ENCODE data around the gene MAD2L1. TPM values are rescaled to one million over a fixed set of nuclear protein-coding genes. Genes with fewer than 3 reads are reported as not detected.

The MAD2L1 gene
- total RNA-seq, 1 donor from 2014 or later = 37.4 TPM

DNA sequence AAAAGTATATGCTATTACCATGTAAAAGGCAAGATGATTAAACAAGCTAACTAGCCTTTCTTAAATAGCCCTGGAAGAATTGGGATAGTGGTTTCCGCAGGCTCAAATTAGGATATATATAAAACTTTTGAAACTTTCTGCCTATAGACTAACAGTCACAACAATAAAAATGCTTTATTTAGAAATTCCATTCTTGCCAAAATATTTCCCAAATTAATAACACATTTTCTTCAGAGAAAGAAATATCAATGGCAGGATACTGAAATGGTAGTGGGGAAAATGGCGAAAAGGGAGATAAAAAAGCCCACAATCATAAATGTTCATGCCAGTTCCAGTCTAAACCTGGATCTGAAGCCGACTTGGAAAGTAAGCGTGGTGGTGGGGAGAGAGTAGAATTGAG, 56.0 kb downstream of the MAD2L1 start:
- peaks cover 9% of the 10 kb centered on the region for H3K4me1 Mint-ChIP-seq (ENCODE audit: unreplicated experiment)
- no peak overlapping the region for H3K27ac Mint-ChIP-seq
- no peaks in the 10 kb centered on the region for H3K36me3 Mint-ChIP-seq
- TF ChIP-seq, protein P1, sequence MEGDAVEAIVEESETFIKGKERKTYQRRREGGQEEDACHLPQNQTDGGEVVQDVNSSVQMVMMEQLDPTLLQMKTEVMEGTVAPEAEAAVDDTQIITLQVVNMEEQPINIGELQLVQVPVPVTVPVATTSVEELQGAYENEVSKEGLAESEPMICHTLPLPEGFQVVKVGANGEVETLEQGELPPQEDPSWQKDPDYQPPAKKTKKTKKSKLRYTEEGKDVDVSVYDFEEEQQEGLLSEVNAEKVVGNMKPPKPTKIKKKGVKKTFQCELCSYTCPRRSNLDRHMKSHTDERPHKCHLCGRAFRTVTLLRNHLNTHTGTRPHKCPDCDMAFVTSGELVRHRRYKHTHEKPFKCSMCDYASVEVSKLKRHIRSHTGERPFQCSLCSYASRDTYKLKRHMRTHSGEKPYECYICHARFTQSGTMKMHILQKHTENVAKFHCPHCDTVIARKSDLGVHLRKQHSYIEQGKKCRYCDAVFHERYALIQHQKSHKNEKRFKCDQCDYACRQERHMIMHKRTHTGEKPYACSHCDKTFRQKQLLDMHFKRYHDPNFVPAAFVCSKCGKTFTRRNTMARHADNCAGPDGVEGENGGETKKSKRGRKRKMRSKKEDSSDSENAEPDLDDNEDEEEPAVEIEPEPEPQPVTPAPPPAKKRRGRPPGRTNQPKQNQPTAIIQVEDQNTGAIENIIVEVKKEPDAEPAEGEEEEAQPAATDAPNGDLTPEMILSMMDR (conservative IDR thresholded peaks at IDR 0.05) = no peak
- peaks cover 7% of the 10 kb centered on the region for H3K27me3 Mint-ChIP-seq
- H3K9me3 Mint-ChIP-seq = peaks cover 8% of the 10 kb centered on the region
- no peak overlapping the region for H3K4me3 Mint-ChIP-seq
- DNase-seq (ENCODE audit: extremely low spot score, unreplicated experiment) = no peak

DNA sequence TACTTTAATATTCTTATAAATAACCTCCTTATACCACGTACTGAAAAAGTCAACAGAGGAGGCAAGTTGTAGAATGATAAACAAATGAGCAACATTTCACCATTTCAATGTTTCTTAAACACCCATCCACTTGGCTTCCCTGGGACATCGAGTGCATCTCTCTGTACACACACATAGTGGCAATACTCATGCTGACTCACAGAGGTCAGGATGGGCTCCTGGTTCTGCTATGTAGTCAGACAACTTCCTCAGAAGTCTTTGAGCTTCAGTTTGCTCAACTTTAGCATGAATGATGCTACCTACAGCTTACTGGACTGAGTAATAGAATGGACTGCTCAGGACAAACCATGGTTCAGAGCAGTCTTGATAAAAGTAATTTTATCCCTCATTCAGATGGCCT, 56.9 kb downstream of the MAD2L1 start:
- Mint-ChIP-seq H3K27ac (no peak overlapping the region), H3K27me3 (peaks cover 3% of the 10 kb centered on the region), H3K4me3 (no peak overlapping the region), H3K4me1 (ENCODE audit: unreplicated experiment) (peaks cover 9% of the 10 kb centered on the region), H3K36me3 (peaks cover 4% of the 10 kb centered on the region), H3K9me3 (peaks cover 3% of the 10 kb centered on the region)
- no peak for DNase-seq (ENCODE audit: extremely low spot score, unreplicated experiment)
- TF ChIP-seq, protein P1 (conservative IDR thresholded peaks at IDR 0.05) = no peak

DNA sequence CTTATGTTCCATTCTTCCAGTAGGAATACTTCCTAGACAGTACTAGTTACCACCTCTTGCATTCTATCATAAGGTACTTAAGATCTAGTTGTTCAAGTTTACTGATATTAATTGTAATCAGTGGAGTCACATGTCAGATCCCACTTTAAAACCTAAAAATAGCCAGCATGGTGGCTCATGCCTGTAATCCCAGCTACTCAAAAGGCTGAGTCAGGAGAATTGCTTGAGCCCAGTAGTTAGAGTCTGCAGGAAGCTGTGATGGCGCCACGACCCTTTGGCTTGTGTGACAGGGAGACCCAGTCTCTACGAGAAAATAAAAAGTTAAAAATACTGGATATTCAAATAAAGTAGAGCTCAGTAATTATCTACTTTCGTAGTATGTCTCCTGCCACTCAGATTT, 57.7 kb downstream of the MAD2L1 start:
- Mint-ChIP-seq H3K27me3 (peaks cover 3% of the 10 kb centered on the region), H3K36me3 (peaks cover 5% of the 10 kb centered on the region), H3K4me3 (no peak overlapping the region), H3K27ac (no peak overlapping the region), H3K9me3 (peaks cover 8% of the 10 kb centered on the region), H3K4me1 (ENCODE audit: unreplicated experiment) (peaks cover 9% of the 10 kb centered on the region)
- TF ChIP-seq, protein P1 (conservative IDR thresholded peaks at IDR 0.05) = no peak
- DNase-seq (ENCODE audit: extremely low spot score, unreplicated experiment) = no peak

DNA sequence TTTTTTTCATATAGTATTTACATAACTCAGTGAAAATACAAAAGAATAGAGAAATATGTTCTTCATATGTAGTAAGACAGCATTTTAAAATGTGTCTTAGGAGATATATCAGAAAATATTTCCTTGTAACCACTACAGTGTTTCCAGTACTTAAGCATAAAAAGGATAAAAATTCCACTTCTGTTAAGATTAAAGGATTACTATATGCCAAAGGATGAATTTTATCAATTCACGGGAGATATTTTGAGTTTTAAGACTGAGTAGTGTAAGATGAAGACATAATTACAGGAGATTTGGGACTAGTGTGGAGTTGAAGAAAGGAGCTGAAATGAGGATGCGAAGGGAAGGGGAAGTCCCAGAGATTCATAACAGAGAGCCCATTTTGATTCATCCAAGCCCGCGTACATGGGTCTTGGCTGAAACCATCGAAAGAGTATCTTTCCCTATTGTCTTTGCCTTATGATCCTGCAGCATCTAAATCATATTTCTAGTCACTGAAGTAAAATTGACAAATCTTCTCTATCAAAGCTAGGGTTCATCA, 58.7 kb downstream of the MAD2L1 start:
- H3K27ac Mint-ChIP-seq = no peak overlapping the region
- H3K9me3 Mint-ChIP-seq = peaks cover 8% of the 10 kb centered on the region
- H3K27me3 Mint-ChIP-seq = peaks cover 3% of the 10 kb centered on the region
- H3K4me3 Mint-ChIP-seq = no peak overlapping the region
- peaks cover 5% of the 10 kb centered on the region for H3K36me3 Mint-ChIP-seq
- DNase-seq (ENCODE audit: extremely low spot score, unreplicated experiment) = no peak
- TF ChIP-seq, protein P1 (conservative IDR thresholded peaks at IDR 0.05) = no peak
- H3K4me1 Mint-ChIP-seq (ENCODE audit: unreplicated experiment) = peaks cover 9% of the 10 kb centered on the region

DNA sequence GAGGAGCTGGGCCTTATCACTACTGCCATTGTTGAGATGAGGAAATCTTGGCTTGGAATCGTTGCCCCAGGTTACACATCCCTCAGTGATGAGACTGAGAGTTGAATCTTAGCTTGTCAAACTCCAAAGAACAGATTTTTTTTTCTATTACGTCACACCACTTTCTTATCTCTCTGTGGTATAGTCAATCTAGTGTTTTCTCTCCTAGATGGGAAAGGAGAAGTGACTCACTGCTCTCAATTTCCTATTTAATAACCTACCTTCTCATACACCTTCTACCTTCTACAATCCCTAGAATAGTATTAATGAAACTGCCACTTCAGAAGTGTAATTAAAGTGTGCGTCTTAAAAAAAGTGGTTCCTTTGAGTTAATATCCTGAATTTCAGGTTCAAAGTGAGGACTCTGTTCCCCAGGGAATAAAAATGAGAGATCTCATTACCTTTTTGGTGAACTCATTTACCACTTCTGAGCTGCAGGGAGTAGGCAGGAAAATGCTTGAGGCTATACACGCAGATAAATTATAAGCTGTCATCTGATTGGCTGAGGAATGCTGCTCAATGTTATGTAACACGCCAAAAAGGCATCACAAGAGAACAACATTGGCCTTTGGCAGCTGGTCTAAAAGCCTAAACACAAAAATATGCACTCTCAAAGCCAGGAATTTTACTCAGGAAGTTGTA, 59.3 kb downstream of the MAD2L1 start:
- peaks cover 3% of the 10 kb centered on the region for H3K27me3 Mint-ChIP-seq

More for the DNA sequence above, 59.3 kb downstream of the MAD2L1 start:
- TF ChIP-seq, protein P1 (conservative IDR thresholded peaks at IDR 0.05) = no peak
- DNase-seq (ENCODE audit: extremely low spot score, unreplicated experiment) = no peak
- Mint-ChIP-seq H3K36me3 (peaks cover 5% of the 10 kb centered on the region), H3K4me1 (ENCODE audit: unreplicated experiment) (peaks cover 9% of the 10 kb centered on the region), H3K4me3 (no peak overlapping the region), H3K27ac (peak overlapping the region; percentile 35), H3K9me3 (peaks cover 8% of the 10 kb centered on the region)
